Gastrocnemius medialis (tissue), 4 donors: ENCODE data around the gene ANAPC16.
A peak's percentile ranks its signal among the peaks of the same experiment; 100 is the strongest.

Experiments
- CTCF ChIP-seq, 5 experiments: fragments of 450-650 bp in 3 of 5; fragments of 200-600 bp in 2 of 5; sonication (generic) in 2 of 5; IDR thresholded peaks in 4 of 5; conservative IDR thresholded peaks in 1 of 5; 1 replicate in 4 of 5; 2 replicates in 1 of 5; pipeline ENCODE4 v1.5.1; 2016 to 2019; ENCODE audit warnings: antibody characterized with exemption in 5 of 5, mild to moderate bottlenecking in 3 of 5, moderate library complexity in 3 of 5
- POLR2A ChIP-seq, 2 donors: fragments of 450-650 bp; IDR thresholded peaks; one replicate each; pipeline ENCODE4 v1.6.1; 2017; ENCODE audit warnings: antibody characterized with exemption in 2 of 2, mild to moderate bottlenecking in 2 of 2, moderate library complexity in 2 of 2

- no peak for TF ChIP-seq CTCF (IDR thresholded peaks at IDR 0.05 in 4 of 5, conservative IDR thresholded peaks at IDR 0.05 in 1 of 5)
- TF ChIP-seq POLR2A (IDR thresholded peaks at IDR 0.05) = peak; percentile 40 to 64
Measured at GRCh38 chr10:72260976-72261783, 45.4 kb downstream of the ANAPC16 start.
